Activated B cell treated with CpG ODN at 0.5 μM for 24 hours (primary cell): ENCODE results near the gene CELF4. TPM values are rescaled to one million over a fixed set of nuclear protein-coding genes. Genes with fewer than 3 reads are reported as not detected.

Experiments used
- ATAC-seq: fragments of 200-7000 bp; cut with Tn5 transposase; one replicate; pipeline ENCODE4 v1.10.0; 2021; ENCODE audit warnings: low read depth, mild to moderate bottlenecking, moderate library complexity
- CTCF ChIA-PET: fragments of 350-600 bp; sonication (Branson Sonifier 250); formaldehyde crosslinking; loops from one replicate; lab custom pipeline; 2021; ENCODE audit warnings: antibody characterized with exemption; lab: Charles Lee
- POLR2A ChIA-PET: fragments of 350-600 bp; sonication (Branson Sonifier 250); formaldehyde crosslinking; loops from one replicate; lab custom pipeline; 2021; ENCODE audit warnings: antibody characterized with exemption; lab: Charles Lee
- DNase-seq: peaks from one replicate; pipeline ENCODE4 v3.0.0; 2022
- H3K27ac Mint-ChIP-seq: one replicate; pipeline ENCODE4 v1.8.0; 2020; ENCODE audit warnings: mixed read lengths
- H3K27me3 Mint-ChIP-seq: one replicate; pipeline ENCODE4 v1.8.0; 2021; ENCODE audit warnings: mixed read lengths
- H3K36me3 Mint-ChIP-seq: one replicate; pipeline ENCODE4 v1.8.0; 2021; ENCODE audit warnings: low read depth, mixed read lengths
- H3K4me1 Mint-ChIP-seq: one replicate; pipeline ENCODE4 v1.8.0; 2021; ENCODE audit warnings: mixed read lengths
- H3K4me3 Mint-ChIP-seq: one replicate; pipeline ENCODE4 v1.8.0; 2020; ENCODE audit warnings: mild to moderate bottlenecking, mixed read lengths
- H3K9me3 Mint-ChIP-seq: one replicate; pipeline ENCODE4 v1.8.0; 2020; ENCODE audit warnings: mixed read lengths
- intact Hi-C: fragments of 100-400 bp; cut with micrococcal nuclease; formaldehyde crosslinking; loops from one replicate; pipeline ENCODE4 v1.15.1; 2024
- total RNA-seq: library from RNA; stranded (reverse); gene quantifications from 2 replicates; pipeline ENCODE4 v1.2.3, GENCODE V29; 2022
- TF ChIP-seq, protein P1 (sequence below): fragments of 200-600 bp; IDR thresholded peaks from one replicate; pipeline ENCODE4 v1.8.0; 2022; ENCODE audit warnings: antibody characterized with exemption, mild to moderate bottlenecking

CELF4 gene
- total RNA-seq, 1 donor from 2014 or later: not detected

DNA sequence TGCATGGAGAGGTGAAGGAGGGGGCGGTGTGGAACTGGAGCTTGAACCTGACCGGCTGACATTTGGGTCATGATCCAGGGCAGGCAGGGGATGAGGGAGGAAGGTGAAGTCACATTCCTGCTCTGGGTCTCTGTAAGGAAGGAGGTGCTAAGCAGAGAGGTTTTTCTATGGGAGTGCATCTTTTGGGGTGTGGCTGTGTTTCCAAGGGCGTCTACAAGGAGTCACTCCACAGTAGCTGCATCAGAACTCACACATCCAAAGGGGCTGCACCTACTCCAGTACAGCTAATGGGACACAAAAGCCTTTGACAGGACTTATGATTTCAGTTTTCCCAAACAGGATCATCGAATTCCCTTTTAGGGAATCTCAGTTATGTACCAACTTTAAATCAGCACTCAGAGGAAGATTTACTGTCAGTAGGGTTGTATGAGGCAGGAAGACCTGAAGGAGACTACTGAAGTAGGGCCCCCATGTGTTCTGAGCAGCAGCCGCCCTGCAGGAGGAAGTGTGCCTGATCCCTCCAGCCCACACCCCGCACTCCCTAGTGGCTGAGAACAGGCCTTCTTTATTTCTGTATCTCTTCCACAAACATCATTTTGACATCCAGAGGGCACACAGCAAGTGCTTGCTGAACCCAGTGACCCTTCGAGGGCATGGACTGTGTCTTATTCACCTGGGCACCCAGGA is 137.2 kb downstream of the CELF4 start:
- DNase-seq (no peak), ATAC-seq (no peak)
- POLR2A ChIA-PET: no interaction called here
- Mint-ChIP-seq H3K36me3 (no peaks in the 10 kb centered on the region), H3K27me3 (no peaks in the 10 kb centered on the region), H3K4me3 (no peak overlapping the region), H3K4me1 (no peaks in the 10 kb centered on the region), H3K9me3 (no peaks in the 10 kb centered on the region), H3K27ac (no peak overlapping the region)
- TF ChIP-seq, protein P1, sequence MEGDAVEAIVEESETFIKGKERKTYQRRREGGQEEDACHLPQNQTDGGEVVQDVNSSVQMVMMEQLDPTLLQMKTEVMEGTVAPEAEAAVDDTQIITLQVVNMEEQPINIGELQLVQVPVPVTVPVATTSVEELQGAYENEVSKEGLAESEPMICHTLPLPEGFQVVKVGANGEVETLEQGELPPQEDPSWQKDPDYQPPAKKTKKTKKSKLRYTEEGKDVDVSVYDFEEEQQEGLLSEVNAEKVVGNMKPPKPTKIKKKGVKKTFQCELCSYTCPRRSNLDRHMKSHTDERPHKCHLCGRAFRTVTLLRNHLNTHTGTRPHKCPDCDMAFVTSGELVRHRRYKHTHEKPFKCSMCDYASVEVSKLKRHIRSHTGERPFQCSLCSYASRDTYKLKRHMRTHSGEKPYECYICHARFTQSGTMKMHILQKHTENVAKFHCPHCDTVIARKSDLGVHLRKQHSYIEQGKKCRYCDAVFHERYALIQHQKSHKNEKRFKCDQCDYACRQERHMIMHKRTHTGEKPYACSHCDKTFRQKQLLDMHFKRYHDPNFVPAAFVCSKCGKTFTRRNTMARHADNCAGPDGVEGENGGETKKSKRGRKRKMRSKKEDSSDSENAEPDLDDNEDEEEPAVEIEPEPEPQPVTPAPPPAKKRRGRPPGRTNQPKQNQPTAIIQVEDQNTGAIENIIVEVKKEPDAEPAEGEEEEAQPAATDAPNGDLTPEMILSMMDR: no peak
- CTCF ChIA-PET: no interaction called here
- intact Hi-C loops: no loop called here

- Mint-ChIP-seq H3K27me3 (no peaks in the 10 kb centered on the region), H3K4me1 (no peaks in the 10 kb centered on the region), H3K4me3 (no peak overlapping the region), H3K9me3 (no peaks in the 10 kb centered on the region), H3K27ac (no peak overlapping the region), H3K36me3 (no peaks in the 10 kb centered on the region)
- ChIA-PET POLR2A (no interaction called here), CTCF (no interaction called here)
- DNase-seq (no peak), ATAC-seq (no peak)
- TF ChIP-seq, protein P1: no peak
- intact Hi-C loops: no loop called here
Measured at GRCh38 chr18:37426586-37426985, 139.0 kb downstream of the CELF4 start.

DNA sequence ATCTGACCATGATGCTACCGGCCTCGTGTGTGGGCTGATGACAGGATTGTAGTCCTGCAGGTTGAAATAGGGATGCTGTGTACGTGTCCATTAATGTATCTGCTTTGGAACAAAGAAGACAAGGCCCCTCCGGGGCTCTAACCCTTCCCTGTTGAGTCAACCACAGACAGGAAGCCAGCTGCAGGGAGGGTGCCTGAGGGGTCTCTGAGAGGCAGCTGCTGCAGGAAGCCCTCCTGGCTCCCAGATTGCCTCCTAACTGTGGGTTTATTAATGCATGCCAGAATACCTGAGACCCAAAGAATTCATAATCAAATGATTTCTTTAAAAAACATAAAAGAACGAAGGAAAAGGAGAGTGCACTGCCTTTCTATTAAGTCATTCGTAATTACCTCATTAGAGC is 140.4 kb downstream of the CELF4 start:
- ATAC-seq: no peak

DNA sequence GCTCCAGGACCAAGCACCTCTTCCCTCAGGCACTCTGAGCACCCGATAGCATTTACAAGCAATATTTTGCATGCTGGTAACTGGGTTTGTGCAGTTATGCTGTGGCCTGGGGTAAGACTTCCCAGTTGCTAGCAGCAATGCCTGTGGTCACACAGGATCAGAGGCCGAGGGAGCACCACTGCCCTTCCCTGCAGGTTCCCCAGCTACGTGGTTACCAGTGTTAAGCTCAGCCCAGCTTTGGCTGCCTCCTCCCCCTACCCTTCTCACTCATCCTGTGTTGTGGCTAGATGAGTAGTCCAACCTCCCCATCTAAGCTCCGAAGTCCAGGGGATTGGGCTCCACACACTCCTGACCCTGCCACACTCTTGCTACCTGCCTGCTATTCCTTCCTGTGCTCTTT is 141.1 kb downstream of the CELF4 start:
- TF ChIP-seq, protein P1: no peak
- Mint-ChIP-seq H3K27me3 (no peaks in the 10 kb centered on the region), H3K36me3 (no peaks in the 10 kb centered on the region), H3K9me3 (no peaks in the 10 kb centered on the region), H3K4me3 (no peak overlapping the region), H3K4me1 (no peaks in the 10 kb centered on the region), H3K27ac (no peak overlapping the region)
- DNase-seq: no peak
- POLR2A ChIA-PET: no interaction called here
- no peak for ATAC-seq
- intact Hi-C loops: no loop called here
- CTCF ChIA-PET: no interaction called here

More for the DNA sequence above, 140.4 kb downstream of the CELF4 start:
- ChIA-PET POLR2A (no interaction called here), CTCF (no interaction called here)
- no peak for DNase-seq
- no peaks in the 10 kb centered on the region for H3K36me3 Mint-ChIP-seq
- TF ChIP-seq, protein P1: no peak
- no peaks in the 10 kb centered on the region for H3K4me1 Mint-ChIP-seq
- H3K9me3 Mint-ChIP-seq: no peaks in the 10 kb centered on the region
- intact Hi-C loops: no loop called here
- H3K4me3 Mint-ChIP-seq: no peak overlapping the region
- no peak overlapping the region for H3K27ac Mint-ChIP-seq
- no peaks in the 10 kb centered on the region for H3K27me3 Mint-ChIP-seq

DNA sequence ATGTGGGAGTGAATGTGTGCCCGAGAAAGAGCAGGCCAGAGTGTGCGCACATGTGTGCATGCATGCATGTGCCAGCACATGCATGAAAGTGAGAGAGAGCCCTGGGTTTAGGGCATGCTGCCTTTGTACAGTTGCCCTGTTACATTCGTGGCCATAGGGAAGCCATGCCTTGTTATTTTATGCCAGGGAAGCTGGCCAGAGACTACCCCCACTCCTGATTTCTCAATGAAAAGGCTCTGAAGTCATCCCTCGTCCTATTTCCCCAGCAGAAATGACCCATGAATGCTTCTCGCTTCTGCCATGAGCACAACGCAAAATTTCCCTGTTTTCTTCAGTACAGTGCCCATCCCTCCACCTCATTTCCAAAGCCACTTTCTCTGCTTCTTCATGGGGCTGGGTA is 143.0 kb downstream of the CELF4 start:
- no peak for ATAC-seq
- TF ChIP-seq, protein P1: no peak
- Mint-ChIP-seq H3K36me3 (no peaks in the 10 kb centered on the region), H3K27me3 (no peaks in the 10 kb centered on the region), H3K9me3 (no peaks in the 10 kb centered on the region), H3K4me1 (no peaks in the 10 kb centered on the region), H3K4me3 (no peak overlapping the region), H3K27ac (no peak overlapping the region)
- intact Hi-C loops: no loop called here
- DNase-seq: no peak
- POLR2A ChIA-PET: no interaction called here
- CTCF ChIA-PET: no interaction called here
